ENCODE results near the gene RASGEF1C.

DNA sequence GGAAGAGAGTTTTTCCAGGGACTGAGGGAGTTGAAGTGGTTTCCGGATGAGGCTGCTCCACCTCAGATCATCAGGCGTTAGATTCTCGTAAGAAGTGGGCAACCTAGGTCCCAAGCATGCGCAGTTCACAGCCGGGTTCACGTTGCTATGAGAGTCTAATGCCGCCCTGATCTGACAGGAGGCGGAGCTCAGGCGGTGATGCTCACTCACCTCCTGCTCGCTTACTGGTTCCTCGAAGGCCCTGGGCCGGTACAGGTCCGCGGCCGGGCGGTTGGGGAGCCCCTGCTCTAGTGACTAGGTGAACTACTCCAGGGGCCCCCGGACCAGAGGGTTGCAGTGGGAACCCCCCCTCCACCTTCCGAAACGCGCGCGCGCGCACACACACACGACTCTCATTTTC is 136.5 kb downstream of the RASGEF1C start:
- no peak for TF ChIP-seq RAD21 (IDR thresholded peaks at IDR 0.05)
- TF ChIP-seq, protein P1, sequence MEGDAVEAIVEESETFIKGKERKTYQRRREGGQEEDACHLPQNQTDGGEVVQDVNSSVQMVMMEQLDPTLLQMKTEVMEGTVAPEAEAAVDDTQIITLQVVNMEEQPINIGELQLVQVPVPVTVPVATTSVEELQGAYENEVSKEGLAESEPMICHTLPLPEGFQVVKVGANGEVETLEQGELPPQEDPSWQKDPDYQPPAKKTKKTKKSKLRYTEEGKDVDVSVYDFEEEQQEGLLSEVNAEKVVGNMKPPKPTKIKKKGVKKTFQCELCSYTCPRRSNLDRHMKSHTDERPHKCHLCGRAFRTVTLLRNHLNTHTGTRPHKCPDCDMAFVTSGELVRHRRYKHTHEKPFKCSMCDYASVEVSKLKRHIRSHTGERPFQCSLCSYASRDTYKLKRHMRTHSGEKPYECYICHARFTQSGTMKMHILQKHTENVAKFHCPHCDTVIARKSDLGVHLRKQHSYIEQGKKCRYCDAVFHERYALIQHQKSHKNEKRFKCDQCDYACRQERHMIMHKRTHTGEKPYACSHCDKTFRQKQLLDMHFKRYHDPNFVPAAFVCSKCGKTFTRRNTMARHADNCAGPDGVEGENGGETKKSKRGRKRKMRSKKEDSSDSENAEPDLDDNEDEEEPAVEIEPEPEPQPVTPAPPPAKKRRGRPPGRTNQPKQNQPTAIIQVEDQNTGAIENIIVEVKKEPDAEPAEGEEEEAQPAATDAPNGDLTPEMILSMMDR (IDR thresholded peaks at IDR 0.05; ENCODE audit: low read depth, low read length, missing input control), result no peak

Data from liver (tissue), 3 donors.